ENCODE data around the gene CELA2A. TPM values are rescaled to one million over a fixed set of nuclear protein-coding genes. Genes with fewer than 3 reads are reported as not detected.

The CELA2A gene
- total and polyA plus RNA-seq, 2 of the 13 experiments (the other 11 are each of a cell fraction or from before 2014, with no cell fraction given): not detected

GRCh38 chr1:15424981-15425380 is 31.6 kb upstream of the CELA2A start (continued):
- no peak for TF ChIP-seq ZBTB39 (CRISPR knock-in tag; IDR thresholded peaks at IDR 0.05)
- no peak for TF ChIP-seq RNF2 (conservative IDR thresholded peaks at IDR 0.05; ENCODE audit: low read depth)
- no peak for TF ChIP-seq ATF3 (CRISPR knock-in tag; IDR thresholded peaks at IDR 0.05)
- TF ChIP-seq SOX13 (IDR thresholded peaks at IDR 0.05): no peak
- no peak for TF ChIP-seq SOX13 (CRISPR knock-in tag; conservative IDR thresholded peaks at IDR 0.05 in 1 of 2, IDR thresholded peaks at IDR 0.05 in 1 of 2)
- no peak for TF ChIP-seq ZNF589 (CRISPR knock-in tag; conservative IDR thresholded peaks at IDR 0.05)

GRCh38 chr1:15425521-15425920 is 31.0 kb upstream of the CELA2A start:
- no peak overlapping the region for H3K4me3 ChIP-seq (replicated peaks in 1 of 3; ENCODE audit: insufficient read depth in 1 of 3, low read depth in 2 of 3, low read length in 3 of 3)
- ChIA-PET CTCF (ENCODE audit: low intra/inter-chr PET ratio, low total read pairs) (no interaction called here), POLR2A (no interaction called here)
- no peak overlapping the region for H2AFZ ChIP-seq (ENCODE audit: low read length)
- H3K9me3 ChIP-seq (ENCODE audit: low read length): no peaks in the 10 kb centered on the region
- H3K36me3 ChIP-seq (replicated peaks in 1 of 2; ENCODE audit: control insufficient read depth in 1 of 2, insufficient read depth in 2 of 2, low read length in 2 of 2): peaks cover 0 to 2% of the 10 kb centered on the region in 2 experiments; a peak in 2 of 5 replicates
- no peak overlapping the region for H3K9ac ChIP-seq (ENCODE audit: insufficient read depth, low read depth, low read length)
- in situ Hi-C loops (cut with HindIII; ENCODE audit: extremely low pct_ligation_motif_present, low pct_unique_long_range_greater_than_20kb): loop anchor here (5.0 kb wide), 1 partner anchor 98 kb away; no protein-coding TSS in a partner anchor
- ATAC-seq (no peak), FAIRE-seq (no peak), DNase-seq (ENCODE audit: low spot score) (no peak)
- H4K20me1 ChIP-seq (ENCODE audit: insufficient read depth, low read length): no peaks in the 10 kb centered on the region
- H3K79me2 ChIP-seq (ENCODE audit: insufficient read depth, low read length): no peaks in the 10 kb centered on the region
- intact Hi-C loops (cut with micrococcal nuclease; ENCODE audit: unreplicated experiment): no loop called here
- no peak overlapping the region for H3K4me2 ChIP-seq (ENCODE audit: low read depth, low read length)
- 95% methylated on average over 3 of the region's 10 CpGs for WGBS (ENCODE audit: low lambda C conversion rate)
- H3K4me1 ChIP-seq (ENCODE audit: insufficient read depth, low read length): peaks cover 14% of the 10 kb centered on the region
- no TSS peak for BruUV-seq (replicated peaks)
- no peak overlapping the region for H3K27ac ChIP-seq (ENCODE audit: extremely low read length, insufficient read depth, low read length)
- no peaks in the 10 kb centered on the region for H3K27me3 ChIP-seq (ENCODE audit: control insufficient read depth in 1 of 2, insufficient read depth in 2 of 2, low read length in 2 of 2)
- TF ChIP-seq ZNF563 (CRISPR knock-in tag; IDR thresholded peaks at IDR 0.05): no peak
- no peak for TF ChIP-seq ZNF691 (CRISPR knock-in tag; IDR thresholded peaks at IDR 0.05; ENCODE audit: borderline replicate concordance, low read depth)
- TF ChIP-seq NKX3-1 (CRISPR knock-in tag; IDR thresholded peaks at IDR 0.05): no peak
- TF ChIP-seq ZNF256 (CRISPR knock-in tag; conservative IDR thresholded peaks at IDR 0.05): no peak
- TF ChIP-seq HCFC1 (IDR thresholded peaks at IDR 0.05; ENCODE audit: low read depth, low read length): no peak
- no peak for TF ChIP-seq ARNTL (CRISPR knock-in tag; IDR thresholded peaks at IDR 0.05)
- TF ChIP-seq ZBTB38 (CRISPR knock-in tag; IDR thresholded peaks at IDR 0.05): no peak
- no peak for TF ChIP-seq JUNB (CRISPR knock-in tag; IDR thresholded peaks at IDR 0.05; ENCODE audit: borderline replicate concordance)
- TF ChIP-seq E2F2 (CRISPR knock-in tag; IDR thresholded peaks at IDR 0.05; ENCODE audit: borderline replicate concordance): no peak
- no peak for TF ChIP-seq ZNF607 (CRISPR knock-in tag; IDR thresholded peaks at IDR 0.05; ENCODE audit: borderline replicate concordance)
- no peak for TF ChIP-seq ZNF121 (CRISPR knock-in tag; IDR thresholded peaks at IDR 0.05)
- TF ChIP-seq GABPB1 (CRISPR knock-in tag; IDR thresholded peaks at IDR 0.05): no peak
- no peak for TF ChIP-seq TSC22D2 (CRISPR knock-in tag; IDR thresholded peaks at IDR 0.05; ENCODE audit: borderline replicate concordance)
- TF ChIP-seq RARG (CRISPR knock-in tag; IDR thresholded peaks at IDR 0.05; ENCODE audit: low read depth): no peak
- no peak for TF ChIP-seq SP5 (CRISPR knock-in tag; IDR thresholded peaks at IDR 0.05; ENCODE audit: borderline replicate concordance, low read depth)
- no peak for TF ChIP-seq HOXA9 (CRISPR knock-in tag; IDR thresholded peaks at IDR 0.05; ENCODE audit: borderline replicate concordance)

Measured in HepG2 (cell line).